Measurements from ENCODE around the gene MGARP. TPM values are rescaled to one million over a fixed set of nuclear protein-coding genes. Genes with fewer than 3 reads are reported as not detected.

MGARP gene
- total and polyA plus RNA-seq, 2 experiments from 2014 or later = 2.4 to 4.1 TPM

GRCh38 chr4:139319571-139319970 is 39.5 kb upstream of the MGARP start:
- Histone ChIP-seq H3K27ac (ENCODE audit: low read depth) (no peak overlapping the region), H3K36me3 (ENCODE audit: insufficient read depth) (no peaks in the 10 kb centered on the region), H4K20me1 (replicated peaks; ENCODE audit: insufficient read depth) (peaks cover 64% of the 10 kb centered on the region), H3K79me2 (replicated peaks; ENCODE audit: insufficient read depth) (peaks cover 100% of the 10 kb centered on the region), H3K4me1 (ENCODE audit: insufficient read depth) (peaks cover 37% of the 10 kb centered on the region), H3K4me3 (no peak overlapping the region), H3K27me3 (ENCODE audit: insufficient read depth) (no peaks in the 10 kb centered on the region), H3F3A (replicated peaks; ENCODE audit: low read depth) (no peaks in the 10 kb centered on the region), H2AFZ (no peak overlapping the region), H3K9me2 (ENCODE audit: insufficient read depth) (no peaks in the 10 kb centered on the region), H3K4me2 (no peak overlapping the region)
- H3K27me3 Mint-ChIP-seq (ENCODE audit: insufficient read depth, low read depth, poor library complexity) = peaks cover 3% of the 10 kb centered on the region
- peaks cover 31% of the 10 kb centered on the region for H3K36me3 Mint-ChIP-seq (ENCODE audit: low read depth)
- H3K4me3 Mint-ChIP-seq = no peak overlapping the region
- no peak for DNase-seq (ENCODE audit: low spot score)
- no peak for ATAC-seq
- no peak overlapping the region for H3K27ac Mint-ChIP-seq
- TF ChIP-seq ZNF462 (CRISPR knock-in tag; IDR thresholded peaks at IDR 0.05) (no peak), STAT1 (IDR thresholded peaks at IDR 0.05; ENCODE audit: unreplicated experiment) (no peak), NANOG (IDR thresholded peaks at IDR 0.05; ENCODE audit: borderline replicate concordance) (no peak), CREB1 (CRISPR knock-in tag; IDR thresholded peaks at IDR 0.05; ENCODE audit: low read depth) (no peak), ZNF331 (CRISPR knock-in tag; IDR thresholded peaks at IDR 0.05; ENCODE audit: low read depth) (no peak), POLR2AphosphoS5 (IDR thresholded peaks at IDR 0.05; ENCODE audit: low read depth) (no peak), ZNF114 (CRISPR knock-in tag; IDR thresholded peaks at IDR 0.05) (no peak), EZH2phosphoT487 (IDR thresholded peaks at IDR 0.05; ENCODE audit: unreplicated experiment) (no peak), EZH2 (IDR thresholded peaks at IDR 0.05; ENCODE audit: low read depth, unreplicated experiment) (no peak), JUNB (IDR thresholded peaks at IDR 0.05; ENCODE audit: unreplicated experiment) (no peak), ETS1 (IDR thresholded peaks at IDR 0.05) (no peak)
- TF ChIP-seq, protein P1, sequence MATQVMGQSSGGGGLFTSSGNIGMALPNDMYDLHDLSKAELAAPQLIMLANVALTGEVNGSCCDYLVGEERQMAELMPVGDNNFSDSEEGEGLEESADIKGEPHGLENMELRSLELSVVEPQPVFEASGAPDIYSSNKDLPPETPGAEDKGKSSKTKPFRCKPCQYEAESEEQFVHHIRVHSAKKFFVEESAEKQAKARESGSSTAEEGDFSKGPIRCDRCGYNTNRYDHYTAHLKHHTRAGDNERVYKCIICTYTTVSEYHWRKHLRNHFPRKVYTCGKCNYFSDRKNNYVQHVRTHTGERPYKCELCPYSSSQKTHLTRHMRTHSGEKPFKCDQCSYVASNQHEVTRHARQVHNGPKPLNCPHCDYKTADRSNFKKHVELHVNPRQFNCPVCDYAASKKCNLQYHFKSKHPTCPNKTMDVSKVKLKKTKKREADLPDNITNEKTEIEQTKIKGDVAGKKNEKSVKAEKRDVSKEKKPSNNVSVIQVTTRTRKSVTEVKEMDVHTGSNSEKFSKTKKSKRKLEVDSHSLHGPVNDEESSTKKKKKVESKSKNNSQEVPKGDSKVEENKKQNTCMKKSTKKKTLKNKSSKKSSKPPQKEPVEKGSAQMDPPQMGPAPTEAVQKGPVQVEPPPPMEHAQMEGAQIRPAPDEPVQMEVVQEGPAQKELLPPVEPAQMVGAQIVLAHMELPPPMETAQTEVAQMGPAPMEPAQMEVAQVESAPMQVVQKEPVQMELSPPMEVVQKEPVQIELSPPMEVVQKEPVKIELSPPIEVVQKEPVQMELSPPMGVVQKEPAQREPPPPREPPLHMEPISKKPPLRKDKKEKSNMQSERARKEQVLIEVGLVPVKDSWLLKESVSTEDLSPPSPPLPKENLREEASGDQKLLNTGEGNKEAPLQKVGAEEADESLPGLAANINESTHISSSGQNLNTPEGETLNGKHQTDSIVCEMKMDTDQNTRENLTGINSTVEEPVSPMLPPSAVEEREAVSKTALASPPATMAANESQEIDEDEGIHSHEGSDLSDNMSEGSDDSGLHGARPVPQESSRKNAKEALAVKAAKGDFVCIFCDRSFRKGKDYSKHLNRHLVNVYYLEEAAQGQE (IDR thresholded peaks at IDR 0.05; ENCODE audit: unreplicated experiment) = no peak
- TF ChIP-seq, protein P2, sequence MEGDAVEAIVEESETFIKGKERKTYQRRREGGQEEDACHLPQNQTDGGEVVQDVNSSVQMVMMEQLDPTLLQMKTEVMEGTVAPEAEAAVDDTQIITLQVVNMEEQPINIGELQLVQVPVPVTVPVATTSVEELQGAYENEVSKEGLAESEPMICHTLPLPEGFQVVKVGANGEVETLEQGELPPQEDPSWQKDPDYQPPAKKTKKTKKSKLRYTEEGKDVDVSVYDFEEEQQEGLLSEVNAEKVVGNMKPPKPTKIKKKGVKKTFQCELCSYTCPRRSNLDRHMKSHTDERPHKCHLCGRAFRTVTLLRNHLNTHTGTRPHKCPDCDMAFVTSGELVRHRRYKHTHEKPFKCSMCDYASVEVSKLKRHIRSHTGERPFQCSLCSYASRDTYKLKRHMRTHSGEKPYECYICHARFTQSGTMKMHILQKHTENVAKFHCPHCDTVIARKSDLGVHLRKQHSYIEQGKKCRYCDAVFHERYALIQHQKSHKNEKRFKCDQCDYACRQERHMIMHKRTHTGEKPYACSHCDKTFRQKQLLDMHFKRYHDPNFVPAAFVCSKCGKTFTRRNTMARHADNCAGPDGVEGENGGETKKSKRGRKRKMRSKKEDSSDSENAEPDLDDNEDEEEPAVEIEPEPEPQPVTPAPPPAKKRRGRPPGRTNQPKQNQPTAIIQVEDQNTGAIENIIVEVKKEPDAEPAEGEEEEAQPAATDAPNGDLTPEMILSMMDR (conservative IDR thresholded peaks at IDR 0.05; ENCODE audit: low read depth in 2 of 2) = no peak
- H3K9me3 Mint-ChIP-seq = peaks cover 16% of the 10 kb centered on the region
- peaks cover 47% of the 10 kb centered on the region for H3K4me1 Mint-ChIP-seq
